ENCODE results near the gene UBE3C.
A peak's percentile ranks its signal among the peaks of the same experiment; 100 is the strongest.

Gene UBE3C

GRCh38 chr7:157278167-157278790, 139.6 kb downstream of the UBE3C start:
- no peak overlapping the region for H3K4me3 ChIP-seq (ENCODE audit: control insufficient read depth, low read depth, low read length)
- no peak for TF ChIP-seq CTCF (conservative IDR thresholded peaks at IDR 0.05; ENCODE audit: control insufficient read depth, insufficient read depth, low read depth, low read length)
- no peak for DNase-seq (ENCODE audit: low read depth)

- H3K4me3 ChIP-seq (ENCODE audit: control insufficient read depth, low read depth, low read length): peak overlapping the region; percentile 28
- TF ChIP-seq CTCF (conservative IDR thresholded peaks at IDR 0.05; ENCODE audit: control insufficient read depth, insufficient read depth, low read depth, low read length): no peak
- peak; percentile 48 for DNase-seq (ENCODE audit: low read depth)
Observed at GRCh38 chr7:157278791-157279724, 140.3 kb downstream of the UBE3C start.

GRCh38 chr7:157279741-157280215, 141.1 kb downstream of the UBE3C start:
- DNase-seq (ENCODE audit: low read depth): no peak
- peak overlapping the region; percentile 28 for H3K4me3 ChIP-seq (ENCODE audit: control insufficient read depth, low read depth, low read length)
- TF ChIP-seq CTCF (conservative IDR thresholded peaks at IDR 0.05; ENCODE audit: control insufficient read depth, insufficient read depth, low read depth, low read length): no peak

- DNase-seq (ENCODE audit: low read depth): no peak
- H3K4me3 ChIP-seq (ENCODE audit: control insufficient read depth, low read depth, low read length): no peak overlapping the region
- TF ChIP-seq CTCF (conservative IDR thresholded peaks at IDR 0.05; ENCODE audit: control insufficient read depth, insufficient read depth, low read depth, low read length): no peak
Observed at GRCh38 chr7:157280216-157280841, 141.6 kb downstream of the UBE3C start.

DNA sequence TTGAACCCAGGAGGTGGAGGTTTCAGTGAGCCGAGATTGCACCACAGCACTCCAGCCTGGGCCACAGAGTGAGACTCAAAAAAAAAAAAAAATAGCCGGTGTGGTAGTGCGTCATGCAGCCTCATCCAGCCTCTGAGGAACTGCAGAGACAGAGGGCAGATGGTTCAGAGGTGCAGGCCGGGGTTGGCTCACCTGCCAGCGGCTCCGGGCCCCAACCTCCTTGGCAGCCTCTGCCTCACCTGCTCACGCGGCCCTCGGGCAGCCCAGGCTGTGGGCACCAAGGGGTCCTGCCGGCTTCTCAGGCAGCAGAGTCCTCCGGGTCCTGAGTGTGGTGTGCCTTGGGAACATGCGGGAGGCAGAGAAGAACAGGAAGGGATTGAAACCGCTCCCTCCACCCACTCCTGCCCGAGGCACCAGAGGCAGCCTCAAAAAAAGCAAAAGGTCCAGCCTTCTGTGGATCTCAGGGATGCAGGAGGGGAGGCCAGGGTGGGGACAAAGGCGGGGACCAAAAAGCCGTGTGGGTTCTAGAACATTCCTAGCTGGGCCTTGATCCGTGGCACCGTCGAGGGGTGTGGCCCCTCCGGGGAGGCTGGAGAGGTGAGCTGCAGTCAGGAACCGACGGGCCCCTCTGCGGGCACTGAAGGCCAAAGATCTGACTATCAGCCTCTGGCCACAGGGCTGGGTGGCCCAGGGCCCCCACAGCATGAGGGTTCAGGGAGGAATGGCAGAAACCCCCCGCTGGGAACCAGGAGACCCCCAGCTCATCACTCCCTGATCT, 142.7 kb downstream of the UBE3C start:
- no peak for TF ChIP-seq CTCF (conservative IDR thresholded peaks at IDR 0.05; ENCODE audit: control insufficient read depth, insufficient read depth, low read depth, low read length)
- no peak for DNase-seq (ENCODE audit: low read depth)
- no peak overlapping the region for H3K4me3 ChIP-seq (ENCODE audit: control insufficient read depth, low read depth, low read length)
